HG03196 (cell line): ENCODE results near the gene TGM6.
"Not testable (repeated sequence)": the region's sequence is repeated elsewhere in the genome, so short reads cannot be mapped to it uniquely, and the experiment has no call there.

Source experiments
- ATAC-seq: cut with Tn5 transposase; IDR thresholded peaks from one replicate; pipeline ENCODE4 v1.9.1; 2021; ENCODE audit not compliant: unreplicated experiment

TGM6 gene

DNA sequence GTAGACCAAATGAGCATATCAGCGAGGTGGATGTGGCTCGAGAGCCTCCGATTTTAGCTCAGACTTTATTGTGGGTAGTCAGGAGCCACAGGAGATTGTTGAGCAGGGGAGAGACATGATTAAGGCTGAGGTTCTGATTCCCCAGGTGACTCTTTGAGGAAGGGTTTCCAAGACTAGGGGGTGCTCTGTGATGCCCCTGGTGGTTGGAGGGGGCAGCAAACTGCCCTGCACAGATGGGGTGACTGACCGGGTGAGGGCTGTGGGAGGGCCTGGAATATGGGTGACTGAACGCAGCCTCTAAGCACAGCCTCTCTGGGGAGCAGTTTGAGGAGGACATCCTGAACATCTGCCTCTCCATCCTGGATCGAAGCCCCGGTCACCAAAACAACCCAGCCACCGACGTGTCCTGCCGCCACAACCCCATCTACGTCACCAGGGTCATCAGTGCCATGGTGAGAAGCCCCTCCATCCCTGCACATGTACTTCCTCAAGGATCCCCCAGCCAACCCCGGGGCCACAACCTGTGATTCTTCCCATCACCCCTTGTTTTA is 17.0 kb downstream of the TGM6 start:
- ATAC-seq, result no peak

DNA sequence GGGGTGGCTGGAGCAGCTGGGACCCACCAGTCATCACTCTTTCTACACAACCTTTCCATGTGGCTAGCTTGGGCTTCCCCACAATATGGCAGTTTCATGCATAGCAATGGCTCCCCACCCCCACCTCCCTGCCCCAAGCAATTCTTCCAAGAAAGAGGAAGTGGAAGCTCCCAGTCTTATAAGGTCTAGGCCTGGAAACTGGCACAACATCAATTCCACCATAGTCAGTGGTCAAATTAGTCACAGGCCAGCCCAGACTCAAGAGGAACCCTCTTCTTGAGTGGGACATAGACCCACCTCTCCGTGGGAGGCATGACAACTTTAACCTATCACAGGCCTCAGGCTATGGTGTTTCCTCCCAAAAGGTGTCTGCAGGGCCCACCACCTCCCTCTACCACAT is 17.7 kb downstream of the TGM6 start:
- no peak for ATAC-seq

DNA sequence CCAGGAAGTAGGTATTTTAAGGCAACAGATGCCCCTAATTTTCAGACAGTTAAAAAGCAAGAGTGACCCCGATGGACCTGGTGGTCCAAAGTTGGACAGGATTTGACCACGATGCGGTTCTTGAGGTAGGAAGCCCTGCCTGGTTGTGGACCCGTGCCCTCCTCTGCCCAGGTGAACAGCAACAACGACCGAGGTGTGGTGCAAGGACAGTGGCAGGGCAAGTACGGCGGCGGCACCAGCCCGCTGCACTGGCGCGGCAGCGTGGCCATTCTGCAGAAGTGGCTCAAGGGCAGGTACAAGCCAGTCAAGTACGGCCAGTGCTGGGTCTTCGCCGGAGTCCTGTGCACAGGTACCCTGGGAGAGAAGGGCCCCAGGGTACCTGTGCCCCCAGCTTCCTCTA is 18.7 kb downstream of the TGM6 start:
- ATAC-seq, result no peak

DNA sequence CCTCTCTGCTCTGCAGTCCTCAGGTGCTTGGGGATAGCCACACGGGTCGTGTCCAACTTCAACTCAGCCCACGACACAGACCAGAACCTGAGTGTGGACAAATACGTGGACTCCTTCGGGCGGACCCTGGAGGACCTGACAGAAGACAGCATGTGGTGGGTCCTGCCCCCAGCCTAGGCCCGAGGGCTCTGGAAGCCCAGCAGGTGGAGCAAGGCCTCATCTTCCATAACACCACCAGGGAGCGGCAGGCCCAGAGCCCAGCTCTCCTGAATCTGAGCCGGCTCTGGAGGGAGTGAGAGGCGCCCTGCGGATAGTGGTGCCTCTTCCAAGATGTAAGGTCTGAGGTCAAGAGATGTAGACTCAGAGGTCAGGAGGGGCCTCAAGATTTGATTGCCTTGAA is 19.6 kb downstream of the TGM6 start:
- no peak for ATAC-seq

- no peak for ATAC-seq
These were observed 20.8 kb downstream of the TGM6 start for GRCh38 chr20:2401527-2401926.

GRCh38 chr20:2402271-2402980 is 21.7 kb downstream of the TGM6 start:
- no peak for ATAC-seq

DNA sequence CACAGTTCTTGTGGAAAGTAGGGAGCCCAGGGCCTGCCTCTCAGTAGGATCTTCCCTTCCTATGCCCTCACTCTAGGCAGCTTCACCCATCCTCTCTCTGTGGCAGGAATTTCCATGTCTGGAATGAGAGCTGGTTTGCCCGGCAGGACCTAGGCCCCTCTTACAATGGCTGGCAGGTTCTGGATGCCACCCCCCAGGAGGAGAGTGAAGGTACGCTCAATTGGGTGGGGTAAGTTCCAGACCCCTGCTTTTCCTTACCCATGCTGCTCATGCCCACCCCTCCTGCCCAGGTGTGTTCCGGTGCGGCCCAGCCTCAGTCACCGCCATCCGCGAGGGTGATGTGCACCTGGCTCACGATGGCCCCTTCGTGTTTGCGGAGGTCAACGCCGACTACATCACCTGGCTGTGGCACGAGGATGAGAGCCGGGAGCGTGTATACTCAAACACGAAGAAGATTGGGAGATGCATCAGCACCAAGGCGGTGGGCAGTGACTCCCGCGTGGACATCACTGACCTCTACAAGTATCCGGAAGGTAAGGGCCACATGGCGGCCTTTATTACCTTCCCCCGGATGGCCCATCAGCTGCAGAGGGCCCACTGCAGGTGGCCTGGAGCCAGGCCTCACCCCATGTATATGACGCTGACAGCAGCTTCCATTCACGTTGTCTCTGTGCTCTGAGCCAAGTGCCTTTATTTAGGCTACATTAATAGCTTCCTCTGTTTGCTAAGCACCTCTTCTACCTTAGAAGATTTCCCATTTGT is 22.8 kb downstream of the TGM6 start:
- no peak for ATAC-seq

DNA sequence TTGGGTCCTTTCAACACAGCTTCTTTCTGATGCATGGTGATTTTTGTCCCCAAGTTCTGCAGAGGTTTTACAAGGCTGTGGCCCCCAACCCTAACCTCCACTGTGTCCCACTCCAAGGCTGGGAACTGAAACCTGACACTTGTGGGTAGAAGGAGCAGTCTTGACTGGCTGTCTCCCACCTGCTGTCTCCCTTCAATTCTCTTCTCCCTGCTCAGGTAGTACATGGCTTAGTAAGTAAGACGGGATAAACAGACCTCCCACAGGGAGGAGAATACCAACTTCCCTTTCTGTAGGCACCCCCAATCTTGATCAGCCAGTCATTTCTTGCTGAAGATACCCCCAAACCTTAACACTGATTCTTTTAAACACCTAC is 25.0 kb downstream of the TGM6 start:
- ATAC-seq, result no peak

DNA sequence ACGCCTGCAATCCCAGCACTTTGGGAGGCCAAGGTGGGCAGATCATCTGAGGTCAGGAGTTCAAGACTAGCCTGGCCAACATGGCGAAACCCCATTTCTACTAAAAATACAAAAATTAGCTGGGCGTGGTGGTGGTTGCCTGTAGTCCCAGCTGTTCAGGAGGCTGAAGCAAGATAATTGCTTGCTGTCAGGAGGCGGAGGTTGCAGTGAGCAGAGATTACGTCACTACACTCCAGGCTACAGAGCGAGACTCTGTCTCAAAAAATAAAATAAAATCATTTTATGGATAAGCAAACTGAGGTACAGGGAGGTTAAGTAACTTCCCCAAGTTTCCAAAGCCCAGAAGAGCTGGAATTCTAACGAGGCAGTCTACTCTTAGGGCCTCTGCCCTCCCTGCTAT is 26.7 kb downstream of the TGM6 start:
- ATAC-seq, result not testable (repeated sequence)

DNA sequence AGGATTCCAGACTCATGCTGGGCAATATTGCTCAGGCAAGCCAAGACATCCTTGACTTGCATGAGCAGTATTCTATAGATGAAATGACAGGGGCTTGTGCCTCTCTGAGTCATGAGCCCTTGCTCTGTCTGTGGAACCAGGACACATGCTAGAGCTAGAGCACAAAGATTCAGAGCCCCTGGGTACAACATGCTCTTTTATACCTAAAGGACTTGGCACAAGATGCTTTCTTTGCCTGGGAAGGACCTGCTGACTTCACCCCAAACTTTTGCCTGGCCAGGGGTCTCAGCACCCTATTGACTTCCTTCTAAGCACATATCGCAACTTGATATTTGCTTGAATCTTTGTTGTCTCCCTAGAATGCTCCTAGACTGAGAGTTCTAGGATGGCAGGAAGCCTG is 27.4 kb downstream of the TGM6 start:
- ATAC-seq, result no peak

- no peak for ATAC-seq
These were observed 36.0 kb downstream of the TGM6 start for GRCh38 chr20:2416541-2417212.

DNA sequence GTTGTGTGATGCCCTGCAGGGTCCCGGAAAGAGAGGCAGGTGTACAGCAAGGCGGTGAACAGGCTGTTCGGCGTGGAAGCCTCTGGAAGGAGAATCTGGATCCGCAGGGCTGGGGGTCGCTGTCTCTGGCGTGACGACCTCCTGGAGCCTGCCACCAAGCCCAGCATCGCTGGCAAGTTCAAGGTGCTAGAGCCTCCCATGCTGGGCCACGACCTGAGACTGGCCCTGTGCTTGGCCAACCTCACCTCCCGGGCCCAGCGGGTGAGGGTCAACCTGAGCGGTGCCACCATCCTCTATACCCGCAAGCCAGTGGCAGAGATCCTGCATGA is 36.5 kb downstream of the TGM6 start:
- no peak for ATAC-seq

DNA sequence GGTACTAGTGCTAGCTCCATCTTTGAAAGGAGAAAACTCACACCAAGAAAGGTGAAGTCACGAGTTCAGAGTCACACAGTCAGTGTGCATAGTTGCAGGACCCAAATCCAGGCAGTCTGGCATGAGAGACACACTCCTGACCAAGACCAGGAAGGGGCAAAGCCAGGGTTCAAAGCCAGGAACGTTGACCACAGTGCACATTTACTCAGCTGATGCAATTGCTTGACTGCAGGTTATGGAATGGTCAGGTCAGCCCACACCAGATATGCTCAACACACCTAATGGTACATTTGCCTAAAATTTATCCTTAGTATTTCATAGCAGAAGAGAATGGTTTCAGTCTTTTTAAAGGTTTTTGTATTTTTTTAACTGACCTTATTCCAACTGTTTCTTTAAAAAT is 37.7 kb downstream of the TGM6 start:
- ATAC-seq, result no peak

GRCh38 chr20:2420510-2420909 is 39.8 kb downstream of the TGM6 start:
- ATAC-seq, result no peak

- no peak for ATAC-seq
These were observed 40.5 kb downstream of the TGM6 start for GRCh38 chr20:2421247-2421646.

- no peak for ATAC-seq
These were observed 48.4 kb downstream of the TGM6 start for GRCh38 chr20:2429051-2429450.

GRCh38 chr20:2430538-2430937 is 49.8 kb downstream of the TGM6 start:
- ATAC-seq, result no peak

DNA sequence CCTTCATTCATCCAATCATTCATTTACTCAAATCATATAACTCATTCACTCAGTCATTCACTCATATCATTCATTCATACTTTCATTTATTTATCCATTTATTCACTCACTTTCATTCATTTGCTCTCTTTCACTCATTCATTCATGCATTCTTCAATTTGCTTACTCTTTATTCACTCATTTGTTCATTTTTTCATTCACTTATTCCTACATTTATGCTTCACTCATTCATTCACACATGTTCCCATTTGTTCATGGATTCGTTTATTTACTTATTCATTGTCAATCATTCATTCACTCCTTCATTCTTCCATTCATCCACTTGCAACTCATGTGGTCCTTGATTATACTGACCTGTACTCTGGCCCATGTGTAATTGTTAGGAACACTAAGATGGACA is 50.5 kb downstream of the TGM6 start:
- ATAC-seq, result no peak

GRCh38 chr20:2446845-2447244 is 66.1 kb downstream of the TGM6 start:
- ATAC-seq, result no peak

DNA sequence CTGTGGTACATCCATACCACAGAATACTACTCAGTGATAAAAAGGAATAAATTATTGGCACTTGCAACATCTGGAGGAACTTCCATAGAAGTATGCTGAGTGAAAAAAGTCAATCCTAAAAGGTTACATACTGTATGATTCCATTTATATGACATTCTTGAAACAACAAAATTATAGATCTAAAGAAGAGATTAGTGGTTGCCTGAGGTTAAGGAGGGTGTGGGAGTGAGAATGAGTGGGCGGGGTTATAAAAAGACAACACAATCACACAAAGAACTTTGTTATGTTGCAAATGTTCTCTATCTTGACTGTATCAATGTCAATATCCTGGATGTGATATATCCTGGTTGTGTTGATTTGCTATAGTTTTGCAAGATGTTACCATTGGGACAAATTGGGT is 68.7 kb downstream of the TGM6 start:
- ATAC-seq, result no peak

DNA sequence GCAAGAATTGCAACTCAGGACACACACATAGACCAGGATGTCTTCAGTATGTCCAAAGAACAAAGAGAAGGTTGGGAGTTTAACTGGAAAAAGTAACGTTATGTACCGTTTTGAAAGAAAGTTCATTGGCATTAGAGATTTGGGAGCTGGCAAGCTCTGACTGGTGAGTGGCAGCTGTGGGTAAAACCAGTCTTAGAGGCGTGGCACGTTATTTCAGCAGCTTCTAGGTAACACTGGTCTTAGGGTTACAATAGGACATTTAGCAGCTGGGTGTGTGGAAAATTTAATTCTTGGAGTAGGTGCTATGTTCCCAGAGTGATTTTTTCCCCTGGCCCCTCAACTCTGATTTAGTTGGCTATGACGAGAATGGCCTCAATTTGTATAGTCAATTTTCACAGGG is 70.7 kb downstream of the TGM6 start:
- ATAC-seq, result no peak
